PC-9 (cell line): ENCODE results near the gene PLD5. TPM values are rescaled to one million over a fixed set of nuclear protein-coding genes. Genes with fewer than 3 reads are reported as not detected.
"Not testable (repeated sequence)": the region's sequence is repeated elsewhere in the genome, so short reads cannot be mapped to it uniquely, and the experiment has no call there.

ENCODE experiments used
- BruUV-seq: library from RNA; stranded (reverse); fragments of 400-500 nt; replicated peaks from 2 replicates; lab custom pipeline; 2021; lab: Mats Ljungman, UMichigan
- CTCF ChIA-PET: fragments of 300-600 bp; sonication (Branson Sonifier 250); formaldehyde crosslinking; loops from one replicate; lab custom pipeline; 2022; ENCODE audit warnings: antibody characterized with exemption; lab: Charles Lee
- POLR2A ChIA-PET: fragments of 300-600 bp; sonication (Branson Sonifier 250); formaldehyde crosslinking; loops from one replicate; lab custom pipeline; 2022; ENCODE audit warnings: antibody characterized with exemption; ENCODE audit not compliant: unreplicated experiment; lab: Charles Lee
- DNase-seq, 2 experiments: peaks; one replicate each; pipeline versions ENCODE4 v3.0.0 to v3.0.0-alpha.2; 2015 to 2022; ENCODE audit warnings: mixed read lengths in 1 of 2
- H2AFZ ChIP-seq: fragments of 200-600 bp; sonication (generic); 2 replicates; pipeline ENCODE4 v1.8.1; 2017; ENCODE audit warnings: antibody characterized with exemption
- H3F3A ChIP-seq: fragments of 200-600 bp; sonication (generic); 2 replicates; pipeline ENCODE4 v1.8.1; 2017; ENCODE audit warnings: antibody characterized with exemption, mild to moderate bottlenecking, low read depth; ENCODE audit not compliant: insufficient read depth
- H3K27ac ChIP-seq: fragments of 200-600 bp; sonication (generic); 2 replicates; pipeline ENCODE4 v1.6.1; 2016; ENCODE audit warnings: mixed run types
- H3K27me3 ChIP-seq: fragments of 200-600 bp; sonication (generic); 2 replicates; pipeline ENCODE4 v1.6.1; 2016; ENCODE audit warnings: low read depth, mixed run types; ENCODE audit not compliant: insufficient read depth
- H3K36me3 ChIP-seq: fragments of 200-600 bp; sonication (generic); 2 replicates; pipeline ENCODE4 v1.6.1; 2016; ENCODE audit warnings: low read depth, mixed run types
- H3K4me1 ChIP-seq: fragments of 200-600 bp; sonication (generic); replicated peaks from 2 replicates; pipeline ENCODE4 v1.6.1; 2016; ENCODE audit warnings: mixed run types; ENCODE audit not compliant: insufficient read depth
- H3K4me2 ChIP-seq: fragments of 200-600 bp; sonication (generic); 2 replicates; pipeline ENCODE4 v1.6.1; 2017; ENCODE audit warnings: mixed run types
- H3K4me3 ChIP-seq: fragments of 200-600 bp; sonication (generic); 2 replicates; pipeline ENCODE4 v1.6.1; 2016; ENCODE audit warnings: mixed run types
- H3K79me2 ChIP-seq: fragments of 200-600 bp; sonication (generic); 2 replicates; pipeline ENCODE4 v1.6.1; 2017; ENCODE audit warnings: low read depth, mixed run types
- H3K9me2 ChIP-seq: fragments of 200-600 bp; sonication (generic); 2 replicates; pipeline ENCODE4 v1.8.1; 2017; ENCODE audit warnings: mild to moderate bottlenecking; ENCODE audit not compliant: insufficient read depth
- H3K9me3 ChIP-seq: fragments of 200-600 bp; sonication (generic); 2 replicates; pipeline ENCODE4 v1.8.1; 2016; ENCODE audit warnings: low read depth; ENCODE audit not compliant: insufficient read depth
- H4K20me1 ChIP-seq: fragments of 200-600 bp; sonication (generic); 2 replicates; pipeline ENCODE4 v1.8.1; 2017; ENCODE audit not compliant: insufficient read depth
- EZH2 ChIP-seq: fragments of 200-600 bp; sonication (generic); IDR thresholded peaks from 2 replicates; pipeline ENCODE4 v1.8.0; 2017; ENCODE audit warnings: antibody characterized with exemption, low read depth
- intact Hi-C: fragments of 100-400 bp; cut with micrococcal nuclease; formaldehyde crosslinking; loops from one replicate; pipeline ENCODE4 v1.10.0; 2022; ENCODE audit not compliant: unreplicated experiment
- total RNA-seq: library from RNA; stranded (reverse); gene quantifications from 2 replicates; pipeline ENCODE4 v1.2.3, GENCODE V29; 2021
- TF ChIP-seq, protein P1 (sequence below): fragments of 200-600 bp; sonication (generic); conservative IDR thresholded peaks from 2 replicates; pipeline ENCODE4 v1.6.1; 2017; ENCODE audit warnings: mixed run types, antibody characterized with exemption, mild to moderate bottlenecking, moderate library complexity

PLD5 gene
- total RNA-seq, 1 experiment from 2014 or later = not detected

- Histone ChIP-seq H3F3A (no peaks in the 10 kb centered on the region), H3K4me2 (no peak overlapping the region), H3K4me3 (no peak overlapping the region), H3K27ac (no peak overlapping the region), H3K36me3 (no peaks in the 10 kb centered on the region), H2AFZ (no peak overlapping the region), H3K4me1 (no peaks in the 10 kb centered on the region), H4K20me1 (no peaks in the 10 kb centered on the region), H3K9me2 (no peaks in the 10 kb centered on the region), H3K9me3 (no peaks in the 10 kb centered on the region), H3K79me2 (no peaks in the 10 kb centered on the region), H3K27me3 (no peaks in the 10 kb centered on the region)
- ChIA-PET POLR2A (no interaction called here), CTCF (no interaction called here)
- DNase-seq = no peak
- TF ChIP-seq EZH2 = no peak
- TF ChIP-seq, protein P1, sequence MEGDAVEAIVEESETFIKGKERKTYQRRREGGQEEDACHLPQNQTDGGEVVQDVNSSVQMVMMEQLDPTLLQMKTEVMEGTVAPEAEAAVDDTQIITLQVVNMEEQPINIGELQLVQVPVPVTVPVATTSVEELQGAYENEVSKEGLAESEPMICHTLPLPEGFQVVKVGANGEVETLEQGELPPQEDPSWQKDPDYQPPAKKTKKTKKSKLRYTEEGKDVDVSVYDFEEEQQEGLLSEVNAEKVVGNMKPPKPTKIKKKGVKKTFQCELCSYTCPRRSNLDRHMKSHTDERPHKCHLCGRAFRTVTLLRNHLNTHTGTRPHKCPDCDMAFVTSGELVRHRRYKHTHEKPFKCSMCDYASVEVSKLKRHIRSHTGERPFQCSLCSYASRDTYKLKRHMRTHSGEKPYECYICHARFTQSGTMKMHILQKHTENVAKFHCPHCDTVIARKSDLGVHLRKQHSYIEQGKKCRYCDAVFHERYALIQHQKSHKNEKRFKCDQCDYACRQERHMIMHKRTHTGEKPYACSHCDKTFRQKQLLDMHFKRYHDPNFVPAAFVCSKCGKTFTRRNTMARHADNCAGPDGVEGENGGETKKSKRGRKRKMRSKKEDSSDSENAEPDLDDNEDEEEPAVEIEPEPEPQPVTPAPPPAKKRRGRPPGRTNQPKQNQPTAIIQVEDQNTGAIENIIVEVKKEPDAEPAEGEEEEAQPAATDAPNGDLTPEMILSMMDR = no peak
- intact Hi-C loops = no loop called here
- no TSS peak for BruUV-seq
These were observed 174.9 kb downstream of the PLD5 start for GRCh38 chr1:242349636-242350035.

GRCh38 chr1:242330865-242331264 is 193.6 kb downstream of the PLD5 start:
- H3K79me2 ChIP-seq, H4K20me1 ChIP-seq, H3K9me3 ChIP-seq, H3K4me3 ChIP-seq, H3K4me2 ChIP-seq, BruUV-seq, H2AFZ ChIP-seq, H3K4me1 ChIP-seq, POLR2A ChIA-PET, intact Hi-C loops, DNase-seq, H3K36me3 ChIP-seq, H3K27me3 ChIP-seq, H3K9me2 ChIP-seq, CTCF ChIA-PET, H3K27ac ChIP-seq, H3F3A ChIP-seq: not testable (repeated sequence)

- H3K9me3 ChIP-seq, intact Hi-C loops, H3K9me2 ChIP-seq, H3F3A ChIP-seq, H3K79me2 ChIP-seq, H4K20me1 ChIP-seq, H3K4me3 ChIP-seq, CTCF ChIA-PET, H3K27ac ChIP-seq, H3K4me2 ChIP-seq, H3K36me3 ChIP-seq, POLR2A ChIA-PET, H2AFZ ChIP-seq, BruUV-seq, H3K27me3 ChIP-seq, DNase-seq, H3K4me1 ChIP-seq: not testable (repeated sequence)
These were observed 197.1 kb downstream of the PLD5 start for GRCh38 chr1:242327381-242327780.

- DNase-seq, CTCF ChIA-PET, BruUV-seq, H3K27ac ChIP-seq, H3K4me2 ChIP-seq, H3K9me2 ChIP-seq, intact Hi-C loops, H3F3A ChIP-seq, H2AFZ ChIP-seq, H3K27me3 ChIP-seq, H3K36me3 ChIP-seq, H4K20me1 ChIP-seq, H3K79me2 ChIP-seq, H3K9me3 ChIP-seq, H3K4me3 ChIP-seq, H3K4me1 ChIP-seq, POLR2A ChIA-PET: not testable (repeated sequence)
These were observed 202.5 kb downstream of the PLD5 start for GRCh38 chr1:242321981-242322380.

GRCh38 chr1:242318140-242318539 is 206.4 kb downstream of the PLD5 start:
- no peak overlapping the region for H3K4me3 ChIP-seq
- BruUV-seq = no TSS peak
- no peaks in the 10 kb centered on the region for H3K9me3 ChIP-seq
- H3K4me1 ChIP-seq = no peaks in the 10 kb centered on the region
- H3F3A ChIP-seq = no peaks in the 10 kb centered on the region
- H3K79me2 ChIP-seq = no peaks in the 10 kb centered on the region
- no peaks in the 10 kb centered on the region for H3K36me3 ChIP-seq
- CTCF ChIA-PET = no interaction called here
- no peaks in the 10 kb centered on the region for H3K9me2 ChIP-seq
- no peak overlapping the region for H2AFZ ChIP-seq
- intact Hi-C loops = no loop called here
- POLR2A ChIA-PET = no interaction called here
- no peaks in the 10 kb centered on the region for H3K27me3 ChIP-seq
- TF ChIP-seq, protein P1 = no peak
- no peak overlapping the region for H3K27ac ChIP-seq
- no peaks in the 10 kb centered on the region for H4K20me1 ChIP-seq
- no peak overlapping the region for H3K4me2 ChIP-seq
- no peak for DNase-seq

DNA sequence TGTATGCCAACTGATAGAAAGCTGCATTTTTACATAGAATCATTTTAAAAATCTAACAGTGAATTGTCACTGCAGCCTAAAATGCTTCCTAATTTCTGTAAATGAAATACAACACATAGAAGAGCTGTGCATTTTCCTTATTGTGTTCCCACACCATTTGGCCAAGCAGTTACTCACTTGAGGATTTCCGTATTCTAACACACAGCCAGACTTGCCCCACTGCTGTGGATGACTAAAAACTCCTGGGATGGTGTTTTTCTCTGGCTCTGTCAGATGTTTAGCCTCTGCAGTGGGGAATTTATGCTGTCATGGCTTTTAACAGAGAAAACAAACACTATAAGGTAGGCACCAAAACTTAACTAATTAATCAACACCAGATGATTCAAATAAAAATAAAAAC is 209.6 kb downstream of the PLD5 start:
- H3K36me3 ChIP-seq, H3K27ac ChIP-seq, intact Hi-C loops, H3K4me2 ChIP-seq, H3K9me3 ChIP-seq, BruUV-seq, H3F3A ChIP-seq, H3K27me3 ChIP-seq, CTCF ChIA-PET, H3K4me3 ChIP-seq, POLR2A ChIA-PET, DNase-seq, H4K20me1 ChIP-seq, H3K4me1 ChIP-seq, H3K9me2 ChIP-seq, H2AFZ ChIP-seq, H3K79me2 ChIP-seq: not testable (repeated sequence)
